Activated CD8-positive, alpha-beta memory T cell treated with anti-CD3 and anti-CD28 coated beads for 1 hour (primary cell): ENCODE results near the gene NFATC1.
A peak's percentile ranks its signal among the peaks of the same experiment; 100 is the strongest.

Source experiments
- DNase-seq, 2 donors: peaks; one replicate each; pipeline ENCODE4 v3.0.0-alpha.2; 2020; ENCODE audit warnings: low read depth in 1 of 2; ENCODE audit errors: extremely low read depth in 1 of 2

Gene NFATC1

GRCh38 chr18:79515331-79515730, 119.6 kb downstream of the NFATC1 start:
- DNase-seq: no peak

DNA sequence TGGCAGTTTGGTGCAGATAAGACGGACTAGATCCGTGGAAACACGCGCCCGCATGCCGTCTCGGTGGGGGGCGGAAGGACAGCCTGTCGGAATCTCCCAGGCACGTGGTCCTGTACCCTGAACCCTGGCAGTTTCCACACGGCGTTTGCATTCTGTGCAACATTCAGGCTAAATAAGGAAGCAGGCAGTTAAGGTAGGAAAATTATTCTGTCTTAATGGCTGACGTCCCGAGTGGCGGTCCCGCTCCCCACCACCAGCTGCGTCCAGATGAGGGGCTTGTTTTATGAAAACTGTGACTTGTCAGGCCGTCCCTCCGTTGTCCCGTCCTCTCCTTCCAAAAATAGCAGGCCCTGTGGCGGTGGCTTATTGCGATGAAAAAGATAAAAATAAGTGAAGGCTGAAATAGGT, 120.2 kb downstream of the NFATC1 start:
- DNase-seq: no peak

DNA sequence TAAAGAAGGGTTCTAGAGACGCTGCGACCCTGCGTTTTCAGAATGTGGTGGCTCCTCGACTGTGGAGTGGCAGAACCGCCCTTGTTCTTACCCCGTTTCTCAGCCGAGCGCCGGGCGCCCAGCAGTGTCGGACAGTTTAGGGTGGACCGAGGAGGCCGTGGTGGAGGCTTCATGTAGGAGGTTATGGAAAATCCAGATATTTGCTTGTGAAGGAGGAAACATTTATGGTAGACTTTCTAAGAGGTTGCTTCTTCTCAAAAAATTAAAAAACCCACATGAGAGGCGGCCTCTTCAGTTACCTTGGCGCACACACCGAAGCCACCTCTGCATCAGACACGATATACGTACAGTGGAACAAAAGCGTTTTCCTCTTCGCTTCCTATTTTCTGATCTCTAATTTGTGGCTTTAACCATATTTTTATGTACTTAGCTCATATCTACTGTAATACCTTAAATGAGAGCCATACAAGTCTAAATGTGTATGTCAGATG, 120.8 kb downstream of the NFATC1 start:
- no peak for DNase-seq

GRCh38 chr18:79517341-79517740, 121.6 kb downstream of the NFATC1 start:
- DNase-seq: no peak

GRCh38 chr18:79518028-79518682, 122.4 kb downstream of the NFATC1 start:
- DNase-seq: no peak

DNA sequence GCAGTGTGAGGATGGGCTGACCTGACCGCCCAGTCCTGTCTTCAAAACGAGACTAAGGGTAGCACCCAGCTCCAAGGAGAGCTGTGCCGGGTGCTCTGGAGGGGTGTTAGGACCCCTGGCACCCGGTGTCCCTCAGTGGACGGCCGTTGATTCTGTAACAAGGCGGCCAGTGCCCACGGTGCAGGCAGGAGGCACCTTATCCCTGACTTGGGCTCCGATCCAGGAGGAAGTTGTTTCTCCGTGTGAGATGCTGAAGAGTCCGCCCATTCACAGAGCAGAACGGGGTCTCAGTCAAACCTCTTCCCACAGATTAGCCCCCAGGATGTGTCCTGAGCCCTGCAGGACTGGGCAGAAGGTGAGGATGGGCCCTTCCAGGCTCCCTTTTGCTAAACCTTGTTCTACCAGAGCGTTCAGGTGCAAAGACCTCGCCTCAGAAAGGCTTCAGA, 123.0 kb downstream of the NFATC1 start:
- no peak for DNase-seq

GRCh38 chr18:79519751-79520477, 124.2 kb downstream of the NFATC1 start:
- no peak for DNase-seq

GRCh38 chr18:79520478-79521390, 125.0 kb downstream of the NFATC1 start:
- DNase-seq: no peak

GRCh38 chr18:79521416-79522205, 125.9 kb downstream of the NFATC1 start:
- no peak for DNase-seq

DNA sequence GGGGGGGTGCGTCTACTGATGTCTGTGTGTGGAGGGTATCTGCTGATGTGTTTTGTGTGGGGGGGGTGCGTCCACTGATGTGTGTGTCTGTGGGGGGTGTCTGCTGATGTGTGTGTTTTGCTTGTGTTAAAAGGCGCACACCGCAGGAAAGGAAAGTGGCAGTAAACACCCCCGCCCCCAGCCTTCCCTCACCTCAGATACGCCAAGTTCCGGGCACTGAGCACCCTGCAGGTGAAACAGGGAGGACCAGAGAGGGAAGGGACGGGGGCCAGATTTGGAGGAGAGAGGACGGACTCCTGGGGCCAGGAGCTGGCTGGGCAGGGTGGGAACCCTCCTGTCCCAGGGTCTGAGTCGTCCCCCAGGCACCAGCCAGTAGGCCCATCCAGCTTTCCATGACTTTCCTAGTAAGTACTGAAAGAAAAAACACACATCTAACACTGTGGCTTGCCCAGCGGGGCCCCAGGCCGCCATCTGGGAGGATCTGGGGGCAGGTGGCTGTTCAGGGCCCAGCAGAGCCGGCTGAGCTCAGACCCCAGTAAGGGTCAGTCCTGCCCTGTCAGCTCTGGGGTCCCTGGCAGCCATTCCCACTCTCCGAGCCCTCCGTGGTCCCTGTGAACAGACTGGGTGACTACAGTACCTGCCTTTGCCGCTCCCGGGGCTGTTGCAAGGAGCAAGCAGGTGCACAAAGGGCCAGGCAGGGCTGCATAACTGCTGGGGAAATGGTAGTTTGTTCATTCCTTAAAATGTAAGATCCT, 126.9 kb downstream of the NFATC1 start:
- DNase-seq: peak; percentile 49 to 54

- no peak for DNase-seq
These were observed 127.5 kb downstream of the NFATC1 start for GRCh38 chr18:79523206-79523735.

DNA sequence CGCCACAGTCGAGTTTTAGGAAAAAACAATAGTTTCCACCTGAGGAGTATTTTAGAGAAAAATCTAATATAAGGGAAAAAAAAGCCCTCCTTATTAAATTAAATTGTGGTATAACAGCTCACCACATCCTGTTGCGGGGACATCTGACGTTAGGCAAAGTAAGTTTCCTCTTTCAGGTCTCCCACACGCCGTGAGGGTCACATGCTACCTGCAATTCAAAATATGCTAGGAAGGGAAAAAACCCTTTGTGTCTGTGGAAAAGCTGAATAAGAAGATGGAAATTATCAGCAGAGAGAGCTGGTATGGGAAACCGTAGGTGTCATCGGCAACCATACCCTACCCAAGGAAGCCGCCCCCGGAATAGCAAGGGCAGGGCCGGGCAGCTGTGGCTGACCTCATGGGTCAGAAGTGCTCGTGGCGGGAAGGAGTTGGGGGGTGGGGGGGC, 128.0 kb downstream of the NFATC1 start:
- peak; percentile 52 to 63 for DNase-seq

- peak in 1 of 2 donors; percentile 33 for DNase-seq
These were observed 128.7 kb downstream of the NFATC1 start for GRCh38 chr18:79524181-79525078.

GRCh38 chr18:79525556-79526467, 130.1 kb downstream of the NFATC1 start:
- no peak for DNase-seq

GRCh38 chr18:79526468-79527460, 131.0 kb downstream of the NFATC1 start:
- no peak for DNase-seq

DNA sequence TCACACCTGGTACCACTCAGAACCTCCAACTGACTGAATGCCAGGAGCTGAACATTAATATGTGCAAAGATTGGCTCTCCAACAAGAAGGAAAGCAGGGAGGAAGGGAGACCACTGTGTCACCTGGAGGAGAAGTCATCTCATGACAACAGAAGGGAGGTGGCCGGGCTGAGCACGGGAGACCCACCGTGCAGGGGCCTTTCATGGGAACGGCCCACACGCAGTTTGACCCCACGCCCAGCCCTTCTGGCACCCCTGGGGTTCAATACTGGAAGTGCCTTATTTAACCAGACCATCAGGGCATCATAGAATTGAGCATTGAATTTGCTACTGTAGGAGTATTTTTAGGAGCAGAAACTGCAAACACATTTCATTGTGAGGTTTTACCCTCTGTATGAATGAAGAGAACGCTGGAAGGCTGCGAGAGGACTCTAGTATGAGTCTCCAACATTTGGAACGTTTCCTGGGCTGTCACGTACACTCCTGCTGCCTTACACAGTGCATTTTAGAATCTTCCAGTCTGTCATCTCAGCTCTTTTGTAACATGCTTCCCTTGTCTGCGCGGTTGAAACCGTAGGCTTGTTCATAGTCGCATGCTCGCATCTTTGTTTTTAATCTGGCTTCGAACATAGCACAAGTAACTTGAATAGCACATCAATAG, 132.1 kb downstream of the NFATC1 start:
- DNase-seq: no peak
